ENCODE data around the gene GNB5. TPM values are rescaled to one million over a fixed set of nuclear protein-coding genes. Genes with fewer than 3 reads are reported as not detected.
"Not testable (repeated sequence)": the region's sequence is repeated elsewhere in the genome, so short reads cannot be mapped to it uniquely, and the experiment has no call there.

Gene GNB5
- total and polyA plus RNA-seq, 2 donors: 16.1 to 20.5 TPM

GRCh38 chr15:52098323-52098722, 92.9 kb downstream of the GNB5 start:
- H3K4me1 ChIP-seq (ENCODE audit: control insufficient read depth in 2 of 2, insufficient read depth in 2 of 2, low read length in 2 of 2): no peaks in the 10 kb centered on the region
- H3K36me3 ChIP-seq (ENCODE audit: control insufficient read depth in 2 of 2, insufficient read depth in 2 of 2, low read length in 1 of 2): no peaks in the 10 kb centered on the region
- H3K27me3 ChIP-seq (ENCODE audit: control insufficient read depth in 2 of 2, insufficient read depth in 1 of 2, low read length in 1 of 2): no peaks in the 10 kb centered on the region
- no peaks in the 10 kb centered on the region for H3K9me3 ChIP-seq (ENCODE audit: control insufficient read depth in 2 of 2, insufficient read depth in 1 of 2, low read length in 1 of 2)
- WGBS: 96% methylated on average over 2 of the region's 2 CpGs
- H3K27ac ChIP-seq (ENCODE audit: low read depth in 1 of 2, low read length in 1 of 2): no peak overlapping the region
- DNase-seq (ENCODE audit: low read depth in 6 of 9, low spot score in 9 of 9): no peak
- no peak overlapping the region for H3K4me3 ChIP-seq (ENCODE audit: low read length in 2 of 2)

DNA sequence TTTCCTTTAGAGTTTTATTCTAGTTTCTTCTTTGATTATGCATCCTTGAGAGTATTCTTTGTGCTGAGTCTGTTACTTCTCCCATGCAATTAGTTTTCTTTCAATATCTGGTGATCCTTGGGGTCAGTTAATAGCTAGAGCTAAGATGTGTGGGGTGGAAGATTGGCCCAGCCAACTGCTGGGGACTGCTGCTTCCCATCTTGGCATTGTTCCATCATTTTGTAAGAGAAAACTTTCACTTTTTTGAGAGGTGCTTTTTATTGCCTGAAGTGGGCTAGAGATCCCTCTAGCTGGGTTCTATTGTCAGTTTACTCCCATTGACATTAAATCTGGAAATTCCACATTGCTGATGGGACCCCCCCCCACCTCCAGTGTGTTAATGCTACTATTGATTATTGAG, 94.0 kb downstream of the GNB5 start:
- DNase-seq (ENCODE audit: low read depth in 6 of 9, low spot score in 9 of 9): no peak
- H3K36me3 ChIP-seq (ENCODE audit: control insufficient read depth in 2 of 2, insufficient read depth in 2 of 2, low read length in 1 of 2): no peaks in the 10 kb centered on the region
- H3K9me3 ChIP-seq (ENCODE audit: control insufficient read depth in 2 of 2, insufficient read depth in 1 of 2, low read length in 1 of 2): no peaks in the 10 kb centered on the region
- no peaks in the 10 kb centered on the region for H3K4me1 ChIP-seq (ENCODE audit: control insufficient read depth in 2 of 2, insufficient read depth in 2 of 2, low read length in 2 of 2)
- H3K4me3 ChIP-seq (ENCODE audit: low read length in 2 of 2): no peak overlapping the region
- H3K27ac ChIP-seq (ENCODE audit: low read depth in 1 of 2, low read length in 1 of 2): no peak overlapping the region
- no peaks in the 10 kb centered on the region for H3K27me3 ChIP-seq (ENCODE audit: control insufficient read depth in 2 of 2, insufficient read depth in 1 of 2, low read length in 1 of 2)

DNA sequence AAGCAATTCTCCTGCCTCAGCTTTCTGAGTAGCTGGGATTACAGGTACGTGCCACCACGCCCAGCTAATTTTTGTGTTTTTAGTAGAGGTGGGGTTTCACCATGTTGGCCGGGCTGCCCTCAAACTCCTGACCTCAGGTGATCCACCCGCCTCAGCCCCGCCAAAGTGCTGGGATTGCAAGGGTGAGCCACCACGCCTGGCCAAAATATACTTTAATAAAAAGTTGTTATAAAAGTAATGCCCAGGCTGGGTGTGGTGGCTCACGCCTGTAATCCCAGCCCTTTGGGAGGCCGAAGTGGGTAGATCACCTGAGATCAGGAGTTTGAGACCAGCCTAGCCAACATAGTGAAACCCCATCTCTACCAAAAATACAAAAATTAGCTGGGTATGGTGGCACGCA, 94.7 kb downstream of the GNB5 start:
- H3K27me3 ChIP-seq (ENCODE audit: control insufficient read depth in 2 of 2, insufficient read depth in 1 of 2, low read length in 1 of 2); DNase-seq (ENCODE audit: low read depth in 6 of 9, low spot score in 9 of 9); H3K27ac ChIP-seq (ENCODE audit: low read depth in 1 of 2, low read length in 1 of 2); H3K4me1 ChIP-seq (ENCODE audit: control insufficient read depth in 2 of 2, insufficient read depth in 2 of 2, low read length in 2 of 2); H3K4me3 ChIP-seq (ENCODE audit: low read length in 2 of 2); H3K36me3 ChIP-seq (ENCODE audit: control insufficient read depth in 2 of 2, insufficient read depth in 2 of 2, low read length in 1 of 2); H3K9me3 ChIP-seq (ENCODE audit: control insufficient read depth in 2 of 2, insufficient read depth in 1 of 2, low read length in 1 of 2): not testable (repeated sequence)
- WGBS: 97% methylated on average over 9 of the region's 9 CpGs

- WGBS: 71% methylated on average over 4 of the region's 4 CpGs
- H3K27me3 ChIP-seq (ENCODE audit: control insufficient read depth in 2 of 2, insufficient read depth in 1 of 2, low read length in 1 of 2): no peaks in the 10 kb centered on the region
- no peaks in the 10 kb centered on the region for H3K4me1 ChIP-seq (ENCODE audit: control insufficient read depth in 2 of 2, insufficient read depth in 2 of 2, low read length in 2 of 2)
- no peak overlapping the region for H3K27ac ChIP-seq (ENCODE audit: low read depth in 1 of 2, low read length in 1 of 2)
- no peaks in the 10 kb centered on the region for H3K9me3 ChIP-seq (ENCODE audit: control insufficient read depth in 2 of 2, insufficient read depth in 1 of 2, low read length in 1 of 2)
- H3K4me3 ChIP-seq (ENCODE audit: low read length in 2 of 2): no peak overlapping the region
- no peak for DNase-seq (ENCODE audit: low read depth in 6 of 9, low spot score in 9 of 9)
- no peaks in the 10 kb centered on the region for H3K36me3 ChIP-seq (ENCODE audit: control insufficient read depth in 2 of 2, insufficient read depth in 2 of 2, low read length in 1 of 2)
These were observed 95.5 kb downstream of the GNB5 start for GRCh38 chr15:52095597-52096262.

- WGBS: 96% methylated on average over 12 of the region's 12 CpGs
- H3K27me3 ChIP-seq (ENCODE audit: control insufficient read depth in 2 of 2, insufficient read depth in 1 of 2, low read length in 1 of 2): no peaks in the 10 kb centered on the region
These were observed 96.2 kb downstream of the GNB5 start for GRCh38 chr15:52094811-52095584.

DNA sequence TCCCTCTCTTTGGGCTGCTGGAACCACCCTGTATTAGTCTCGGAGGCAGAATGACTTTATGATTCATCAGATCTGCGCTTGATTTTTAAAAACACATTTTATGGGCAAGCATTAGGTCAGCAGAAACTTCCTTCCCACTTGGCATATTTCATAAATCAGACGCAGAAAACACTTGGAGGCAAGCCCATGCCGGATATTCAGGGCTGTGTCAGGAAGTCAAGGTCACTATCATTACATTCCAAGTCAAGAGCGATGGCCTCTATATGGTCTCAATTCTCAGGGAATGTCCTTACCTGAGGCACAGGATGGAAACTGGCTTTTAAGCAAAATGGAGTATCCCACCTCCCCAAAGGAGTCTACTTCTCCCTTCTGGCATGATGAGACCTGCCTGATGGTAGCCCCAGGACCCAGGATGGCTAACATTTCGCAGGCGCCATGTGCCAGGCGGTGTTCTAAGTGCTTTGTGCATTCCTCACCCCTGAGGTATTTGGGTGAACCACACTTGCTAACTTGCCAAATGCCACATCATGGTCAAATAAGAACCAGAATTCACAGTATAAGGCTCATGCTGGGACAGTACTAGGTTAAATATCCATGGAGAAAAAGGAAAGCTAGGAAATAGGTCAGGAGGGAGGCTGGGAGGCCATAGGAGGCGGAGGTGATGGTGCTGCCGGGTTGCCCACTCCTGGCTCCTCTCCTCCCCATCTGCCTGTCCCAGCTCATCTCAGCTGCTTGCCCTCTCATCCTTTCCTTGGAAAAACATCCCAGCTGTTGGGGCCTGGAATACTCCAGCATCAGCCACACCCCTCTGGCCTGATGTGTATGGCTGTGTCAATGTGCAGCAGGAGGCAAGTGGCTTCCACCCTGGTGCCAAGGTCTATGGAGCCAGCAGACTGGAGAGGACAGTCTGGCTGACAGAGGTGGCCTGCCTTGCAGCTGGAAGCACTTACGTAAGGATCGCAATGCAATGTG, 97.4 kb downstream of the GNB5 start:
- 75% methylated on average over 12 of the region's 12 CpGs for WGBS
- Histone ChIP-seq H3K27me3 (ENCODE audit: control insufficient read depth in 2 of 2, insufficient read depth in 1 of 2, low read length in 1 of 2) (no peaks in the 10 kb centered on the region), H3K36me3 (ENCODE audit: control insufficient read depth in 2 of 2, insufficient read depth in 2 of 2, low read length in 1 of 2) (no peaks in the 10 kb centered on the region), H3K9me3 (ENCODE audit: control insufficient read depth in 2 of 2, insufficient read depth in 1 of 2, low read length in 1 of 2) (no peaks in the 10 kb centered on the region), H3K4me3 (ENCODE audit: low read length in 2 of 2) (no peak overlapping the region), H3K27ac (ENCODE audit: low read depth in 1 of 2, low read length in 1 of 2) (no peak overlapping the region), H3K4me1 (ENCODE audit: control insufficient read depth in 2 of 2, insufficient read depth in 2 of 2, low read length in 2 of 2) (no peaks in the 10 kb centered on the region)
- no peak for DNase-seq (ENCODE audit: low read depth in 6 of 9, low spot score in 9 of 9)

More at GRCh38 chr15:52094811-52095584, 96.2 kb downstream of the GNB5 start:
- H3K4me1 ChIP-seq (ENCODE audit: control insufficient read depth in 2 of 2, insufficient read depth in 2 of 2, low read length in 2 of 2): no peaks in the 10 kb centered on the region
- H3K36me3 ChIP-seq (ENCODE audit: control insufficient read depth in 2 of 2, insufficient read depth in 2 of 2, low read length in 1 of 2): no peaks in the 10 kb centered on the region
- no peaks in the 10 kb centered on the region for H3K9me3 ChIP-seq (ENCODE audit: control insufficient read depth in 2 of 2, insufficient read depth in 1 of 2, low read length in 1 of 2)
- no peak for DNase-seq (ENCODE audit: low read depth in 6 of 9, low spot score in 9 of 9)
- H3K27ac ChIP-seq (ENCODE audit: low read depth in 1 of 2, low read length in 1 of 2): no peak overlapping the region
- H3K4me3 ChIP-seq (ENCODE audit: low read length in 2 of 2): no peak overlapping the region

DNA sequence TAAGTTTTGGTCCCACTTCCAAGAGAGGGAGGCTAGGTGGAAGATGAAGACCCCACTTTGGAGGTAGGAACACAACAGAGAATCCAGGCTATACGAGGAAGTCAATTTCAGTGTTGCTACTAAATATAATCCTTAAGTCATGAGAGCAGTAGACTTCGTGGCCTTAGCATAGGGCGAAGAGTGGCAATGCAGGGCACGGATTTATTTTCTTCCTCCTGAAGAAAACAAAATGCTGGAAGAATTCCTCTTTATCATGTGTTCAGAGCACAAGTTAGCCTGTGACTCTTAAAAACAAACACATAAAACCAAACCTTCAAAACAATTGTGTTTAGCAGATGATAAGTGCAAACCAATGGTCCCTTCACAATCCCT, 98.0 kb downstream of the GNB5 start:
- Histone ChIP-seq H3K9me3 (ENCODE audit: control insufficient read depth in 2 of 2, insufficient read depth in 1 of 2, low read length in 1 of 2) (no peaks in the 10 kb centered on the region), H3K27me3 (ENCODE audit: control insufficient read depth in 2 of 2, insufficient read depth in 1 of 2, low read length in 1 of 2) (no peaks in the 10 kb centered on the region), H3K4me3 (ENCODE audit: low read length in 2 of 2) (no peak overlapping the region), H3K36me3 (ENCODE audit: control insufficient read depth in 2 of 2, insufficient read depth in 2 of 2, low read length in 1 of 2) (no peaks in the 10 kb centered on the region), H3K4me1 (ENCODE audit: control insufficient read depth in 2 of 2, insufficient read depth in 2 of 2, low read length in 2 of 2) (no peaks in the 10 kb centered on the region), H3K27ac (ENCODE audit: low read depth in 1 of 2, low read length in 1 of 2) (no peak overlapping the region)
- no peak for DNase-seq (ENCODE audit: low read depth in 6 of 9, low spot score in 9 of 9)
- 69% methylated on average over 4 of the region's 4 CpGs for WGBS

DNA sequence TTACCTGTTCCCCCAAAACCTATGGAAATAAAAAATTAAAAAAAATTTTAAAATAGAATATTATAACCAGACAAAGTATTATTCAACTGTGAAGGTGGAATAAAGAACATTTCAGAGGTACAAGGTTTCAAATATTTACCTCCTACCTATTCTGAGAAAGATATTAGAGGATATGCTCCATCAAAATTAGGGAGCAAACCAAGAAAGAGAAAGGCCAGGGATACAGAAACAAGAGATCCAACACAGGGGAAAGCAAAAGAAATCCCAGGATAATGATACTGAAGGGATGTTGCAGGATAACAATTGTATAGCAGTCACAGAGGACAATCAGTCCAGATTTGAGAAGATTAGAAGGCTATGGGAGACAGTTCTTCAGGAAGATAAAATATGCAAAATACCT, 101.0 kb downstream of the GNB5 start:
- no peak overlapping the region for H3K4me3 ChIP-seq (ENCODE audit: low read length in 2 of 2)
- H3K27me3 ChIP-seq (ENCODE audit: control insufficient read depth in 2 of 2, insufficient read depth in 1 of 2, low read length in 1 of 2): no peaks in the 10 kb centered on the region
- H3K9me3 ChIP-seq (ENCODE audit: control insufficient read depth in 2 of 2, insufficient read depth in 1 of 2, low read length in 1 of 2): no peaks in the 10 kb centered on the region

More for the DNA sequence above, 101.0 kb downstream of the GNB5 start:
- H3K27ac ChIP-seq (ENCODE audit: low read depth in 1 of 2, low read length in 1 of 2): no peak overlapping the region
- no peak for DNase-seq (ENCODE audit: low read depth in 6 of 9, low spot score in 9 of 9)
- no peaks in the 10 kb centered on the region for H3K4me1 ChIP-seq (ENCODE audit: control insufficient read depth in 2 of 2, insufficient read depth in 2 of 2, low read length in 2 of 2)
- H3K36me3 ChIP-seq (ENCODE audit: control insufficient read depth in 2 of 2, insufficient read depth in 2 of 2, low read length in 1 of 2): no peaks in the 10 kb centered on the region

All from thymus (tissue), 11 donors.